Measurements from ENCODE around the gene CYP2U1. TPM values are rescaled to one million over a fixed set of nuclear protein-coding genes. Genes with fewer than 3 reads are reported as not detected.
"Not testable (repeated sequence)": the region's sequence is repeated elsewhere in the genome, so short reads cannot be mapped to it uniquely, and the experiment has no call there.

Gene CYP2U1
- total RNA-seq, 4 donors from 2014 or later, result 14.9 to 34.0 (median 27.3) TPM

DNA sequence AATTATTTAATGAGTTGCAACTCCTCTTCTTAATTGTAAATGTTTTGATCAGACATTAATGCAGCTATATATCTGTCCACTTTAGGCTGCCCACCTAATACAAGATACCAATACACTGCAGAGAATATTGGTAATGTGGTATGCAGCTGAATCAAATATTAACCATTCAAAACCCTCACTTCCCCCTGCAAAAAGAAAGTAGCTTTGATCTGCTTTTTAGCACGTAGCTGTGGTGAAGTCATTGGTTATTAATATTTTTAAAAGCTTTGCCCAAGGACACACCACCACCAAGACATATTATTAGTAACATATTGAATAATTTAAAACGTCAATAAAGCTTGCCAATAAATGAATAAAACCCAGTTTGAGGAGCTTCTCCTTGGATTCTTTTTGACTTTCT lies 28.6 kb upstream of the CYP2U1 start:
- ATAC-seq, result no peak
- 67 to 74% methylated on average over 2 of the region's 2 CpGs for WGBS, 2 donors (ENCODE audit: low coverage in 1 of 2)
- Histone ChIP-seq H3K4me3 (no peak overlapping the region), H3K27me3 (no peaks in the 10 kb centered on the region), H3K27ac (peak overlapping the region; percentile 77 to 91 (median 86)), H3K4me1 (peaks cover 9 to 54% (median 20%) of the 10 kb centered on the region in 3 donors), H3K9me3 (no peaks in the 10 kb centered on the region), H3K36me3 (peaks cover 0 to 8% of the 10 kb centered on the region in 2 donors)
- TF ChIP-seq POLR2AphosphoS5 (IDR thresholded peaks at IDR 0.05) (no peak), POLR2A (IDR thresholded peaks at IDR 0.05) (no peak), EP300 (IDR thresholded peaks at IDR 0.05) (no peak)
- TF ChIP-seq, protein P1, sequence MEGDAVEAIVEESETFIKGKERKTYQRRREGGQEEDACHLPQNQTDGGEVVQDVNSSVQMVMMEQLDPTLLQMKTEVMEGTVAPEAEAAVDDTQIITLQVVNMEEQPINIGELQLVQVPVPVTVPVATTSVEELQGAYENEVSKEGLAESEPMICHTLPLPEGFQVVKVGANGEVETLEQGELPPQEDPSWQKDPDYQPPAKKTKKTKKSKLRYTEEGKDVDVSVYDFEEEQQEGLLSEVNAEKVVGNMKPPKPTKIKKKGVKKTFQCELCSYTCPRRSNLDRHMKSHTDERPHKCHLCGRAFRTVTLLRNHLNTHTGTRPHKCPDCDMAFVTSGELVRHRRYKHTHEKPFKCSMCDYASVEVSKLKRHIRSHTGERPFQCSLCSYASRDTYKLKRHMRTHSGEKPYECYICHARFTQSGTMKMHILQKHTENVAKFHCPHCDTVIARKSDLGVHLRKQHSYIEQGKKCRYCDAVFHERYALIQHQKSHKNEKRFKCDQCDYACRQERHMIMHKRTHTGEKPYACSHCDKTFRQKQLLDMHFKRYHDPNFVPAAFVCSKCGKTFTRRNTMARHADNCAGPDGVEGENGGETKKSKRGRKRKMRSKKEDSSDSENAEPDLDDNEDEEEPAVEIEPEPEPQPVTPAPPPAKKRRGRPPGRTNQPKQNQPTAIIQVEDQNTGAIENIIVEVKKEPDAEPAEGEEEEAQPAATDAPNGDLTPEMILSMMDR (IDR thresholded peaks at IDR 0.05), result no peak

DNA sequence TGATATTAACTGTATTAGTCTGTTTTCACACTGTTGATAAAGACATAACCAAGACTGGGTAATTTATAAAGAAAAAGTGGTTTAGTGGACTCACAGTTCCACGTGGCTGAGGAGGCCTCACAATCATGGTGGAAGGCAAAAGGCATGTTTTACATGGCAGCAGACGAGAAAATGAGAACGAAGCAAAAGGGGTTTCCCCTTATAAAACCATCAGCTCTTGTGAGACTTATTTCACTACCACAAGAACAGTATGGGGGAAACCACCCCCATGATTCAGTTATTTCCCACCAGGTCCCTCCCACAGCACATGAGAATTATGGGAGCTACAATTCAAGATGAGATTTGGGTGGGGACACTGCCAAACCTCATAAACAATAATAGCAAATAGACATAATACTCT lies 26.3 kb upstream of the CYP2U1 start:
- WGBS, 2 donors (ENCODE audit: low coverage in 1 of 2), result 70 to 86% methylated on average over 3 of the region's 3 CpGs
- H3K4me3 ChIP-seq, H3K27ac ChIP-seq, H3K27me3 ChIP-seq, ATAC-seq, H3K9me3 ChIP-seq: not testable (repeated sequence)
- Histone ChIP-seq H3K4me1 (peaks cover 2 to 37% (median 11%) of the 10 kb centered on the region in 3 donors), H3K36me3 (peaks cover 0 to 32% of the 10 kb centered on the region in 2 donors)

DNA sequence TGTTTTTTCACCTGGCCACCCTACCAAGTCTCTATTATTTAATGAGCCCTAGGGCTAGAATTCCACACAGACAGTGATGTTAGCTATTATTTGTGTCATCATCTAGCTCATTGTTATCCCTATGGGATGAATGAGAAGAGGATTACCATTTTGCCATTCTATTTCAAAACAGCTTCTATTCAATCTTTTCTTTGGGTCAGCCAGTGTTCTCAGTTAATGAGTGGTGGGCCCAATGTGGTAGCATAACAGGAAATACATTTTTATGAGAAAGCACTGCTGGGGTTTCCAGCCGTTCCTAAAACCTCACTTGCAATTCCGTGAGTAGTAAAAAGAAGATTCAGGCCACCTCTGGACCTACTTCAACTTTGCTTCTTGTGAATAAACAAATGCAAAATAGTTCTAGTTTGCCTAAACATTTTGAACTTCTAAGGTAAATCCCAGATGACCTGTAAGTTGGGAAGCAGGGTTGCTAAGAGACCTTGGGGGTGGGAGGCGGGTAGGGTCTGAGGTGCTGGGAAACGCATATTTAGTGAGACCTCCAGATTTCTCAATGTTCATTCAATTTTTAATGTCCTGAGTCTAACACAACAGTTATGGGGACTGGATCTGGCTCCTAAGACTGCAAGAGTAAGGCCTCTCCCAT lies 24.8 kb upstream of the CYP2U1 start:
- TF ChIP-seq POLR2AphosphoS5 (IDR thresholded peaks at IDR 0.05), result no peak
- TF ChIP-seq POLR2A (IDR thresholded peaks at IDR 0.05), result no peak
- TF ChIP-seq EP300 (IDR thresholded peaks at IDR 0.05), result no peak
- TF ChIP-seq, protein P1 (IDR thresholded peaks at IDR 0.05), result no peak
- WGBS, 2 donors (ENCODE audit: low coverage in 1 of 2), result 73 to 93% methylated on average over 4 of the region's 4 CpGs
- no peak for ATAC-seq
- Histone ChIP-seq H3K36me3 (peaks cover 0 to 44% of the 10 kb centered on the region in 2 donors), H3K27ac (no peak overlapping the region), H3K9me3 (no peaks in the 10 kb centered on the region), H3K27me3 (no peaks in the 10 kb centered on the region), H3K4me1 (peaks cover 0 to 23% (median 2%) of the 10 kb centered on the region in 3 donors), H3K4me3 (no peak overlapping the region)

DNA sequence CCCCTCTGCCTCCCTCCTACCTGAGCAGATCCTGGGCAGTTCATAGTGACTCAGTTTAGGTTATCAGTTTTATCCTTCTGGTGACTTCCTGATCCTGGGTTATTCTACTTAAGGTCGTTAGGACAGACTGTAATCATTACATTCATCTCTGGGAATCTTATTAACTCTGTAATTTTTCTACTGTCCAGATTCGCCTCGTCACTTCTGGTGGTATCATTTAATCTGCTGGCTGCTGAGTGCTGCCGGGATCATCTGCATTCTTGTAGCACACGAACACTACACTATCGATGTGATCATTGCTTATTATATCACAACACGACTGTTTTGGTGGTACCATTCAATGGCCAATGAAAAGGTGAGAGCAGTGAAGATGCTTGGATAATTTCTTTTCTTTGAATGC lies 23.0 kb upstream of the CYP2U1 start:
- H3K27ac ChIP-seq, result no peak overlapping the region
- H3K4me3 ChIP-seq, result no peak overlapping the region
- H3K36me3 ChIP-seq, result peaks cover 0 to 41% of the 10 kb centered on the region in 2 donors
- no peak for ATAC-seq
- 88% methylated on average over 4 to 7 of the region's 7 CpGs for WGBS, 2 donors (ENCODE audit: low coverage in 1 of 2)
- H3K4me1 ChIP-seq, result peaks cover 0 to 18% (median 0%) of the 10 kb centered on the region in 3 donors
- TF ChIP-seq POLR2AphosphoS5 (IDR thresholded peaks at IDR 0.05), result no peak
- TF ChIP-seq, protein P1 (IDR thresholded peaks at IDR 0.05), result no peak
- TF ChIP-seq POLR2A (IDR thresholded peaks at IDR 0.05), result no peak
- TF ChIP-seq EP300 (IDR thresholded peaks at IDR 0.05), result no peak
- H3K27me3 ChIP-seq, result no peaks in the 10 kb centered on the region
- H3K9me3 ChIP-seq, result no peaks in the 10 kb centered on the region

DNA sequence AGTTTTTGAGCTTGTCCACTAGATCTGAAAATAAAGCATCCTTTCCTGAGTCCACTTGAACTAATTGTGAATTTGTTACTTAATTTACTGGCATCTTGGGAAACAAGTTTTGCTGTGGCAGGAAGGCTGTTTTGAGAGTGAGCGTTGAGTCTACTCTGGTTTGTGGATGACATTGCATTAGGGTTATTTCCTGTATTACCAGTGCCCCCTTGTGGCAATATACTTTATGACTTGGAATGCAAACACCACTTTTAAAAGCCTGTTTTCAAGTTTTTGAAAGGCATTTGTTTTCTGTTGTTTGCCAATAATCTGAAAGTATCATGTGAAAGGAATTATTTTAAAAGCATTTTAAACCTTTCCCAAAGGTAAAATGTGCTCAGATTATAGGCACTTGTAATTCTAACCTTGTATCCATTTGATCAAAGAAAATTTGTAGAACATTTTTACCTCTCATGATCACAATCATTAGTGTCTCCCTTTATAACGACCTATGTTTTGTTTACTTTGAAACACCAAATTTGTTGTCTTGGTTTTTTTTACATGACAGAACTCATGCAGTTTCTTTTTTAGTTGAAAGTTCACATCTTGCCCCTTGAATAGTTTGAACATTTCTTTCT lies 18.0 kb upstream of the CYP2U1 start:
- WGBS, 2 donors (ENCODE audit: low coverage in 1 of 2), result 10 to 13% methylated on average over 2 of the region's 2 CpGs
- no peaks in the 10 kb centered on the region for H3K27me3 ChIP-seq
- no peaks in the 10 kb centered on the region for H3K9me3 ChIP-seq
- H3K36me3 ChIP-seq, result peaks cover 0 to 43% of the 10 kb centered on the region in 2 donors
- no peak overlapping the region for H3K4me3 ChIP-seq
- peak; percentile 79 for ATAC-seq
- H3K4me1 ChIP-seq, result peaks cover 0 to 10% (median 0%) of the 10 kb centered on the region in 3 donors
- TF ChIP-seq POLR2AphosphoS5 (IDR thresholded peaks at IDR 0.05) (peak; percentile 37), POLR2A (IDR thresholded peaks at IDR 0.05) (no peak)
- TF ChIP-seq, protein P1 (IDR thresholded peaks at IDR 0.05), result peak; percentile 80 to 93 (median 86)
- H3K27ac ChIP-seq, result no peak overlapping the region
